Thoracic aorta (tissue), 2 donors: ENCODE measurements around the gene AKAP7. TPM values are rescaled to one million over a fixed set of nuclear protein-coding genes. Genes with fewer than 3 reads are reported as not detected.

ENCODE experiments used
- ATAC-seq: fragments of 150-250 bp; one replicate; pipeline ENCODE4 v1.8.0; 2017; ENCODE audit warnings: low read depth; ENCODE audit not compliant: insufficient number of reproducible peaks, low FRiP score
- DNase-seq: peaks from one replicate; pipeline ENCODE4 v3.0.0-alpha.2; 2020; ENCODE audit warnings: low spot score
- H3K27ac ChIP-seq, 2 donors: fragments of 200-600 bp; sonication (generic); 1 replicate in 1 of 2; 2 replicates in 1 of 2; pipeline ENCODE4 v1.5.1; 2016; ENCODE audit warnings: mild to moderate bottlenecking in 2 of 2, moderate library complexity in 2 of 2
- H3K27me3 ChIP-seq: fragments of 200-600 bp; sonication (generic); replicated peaks from 2 replicates; pipeline ENCODE4 v1.6.0; 2016; ENCODE audit warnings: mild to moderate bottlenecking; ENCODE audit not compliant: insufficient read depth
- H3K36me3 ChIP-seq: fragments of 200-600 bp; sonication (generic); one replicate; pipeline ENCODE4 v1.5.1; 2016
- H3K4me1 ChIP-seq, 2 donors: fragments of 200-600 bp; sonication (generic); 1 replicate in 1 of 2; 2 replicates in 1 of 2; pipeline versions ENCODE4 v1.5.1 to v1.6.0; 2016; ENCODE audit warnings: low read depth in 2 of 2, mild to moderate bottlenecking in 1 of 2; ENCODE audit not compliant: control insufficient read depth in 1 of 2
- H3K4me3 ChIP-seq: fragments of 200-600 bp; sonication (generic); 2 replicates; pipeline ENCODE4 v1.5.1; 2016; ENCODE audit warnings: mild to moderate bottlenecking
- H3K9me3 ChIP-seq: fragments of 200-600 bp; sonication (generic); 2 replicates; pipeline ENCODE4 v1.5.1; 2016
- CTCF ChIP-seq: fragments of 200-600 bp; sonication (generic); IDR thresholded peaks from one replicate; pipeline ENCODE4 v1.5.1; 2019; ENCODE audit warnings: antibody characterized with exemption
- total RNA-seq, 2 donors: library from RNA; depleted of rRNA; stranded (reverse); fragments of >200 nt; gene quantifications; one replicate each; pipeline versions ENCODE4 v1.1.0 to v1.2.3, GENCODE V29; 2016

Gene AKAP7
- total RNA-seq, 2 donors from 2014 or later, result 3.0 to 4.1 TPM

GRCh38 chr6:131161987-131162386 lies 26.7 kb downstream of the AKAP7 start:
- DNase-seq (no peak), ATAC-seq (no peak)
- Histone ChIP-seq H3K36me3 (peaks cover 3% of the 10 kb centered on the region), H3K27me3 (no peaks in the 10 kb centered on the region), H3K4me3 (no peak overlapping the region), H3K9me3 (no peaks in the 10 kb centered on the region), H3K4me1 (peaks cover 8 to 11% of the 10 kb centered on the region in 2 donors), H3K27ac (no peak overlapping the region)
- no peak for TF ChIP-seq CTCF

GRCh38 chr6:131163886-131164285 lies 28.6 kb downstream of the AKAP7 start:
- Histone ChIP-seq H3K27me3 (no peaks in the 10 kb centered on the region), H3K9me3 (no peaks in the 10 kb centered on the region), H3K4me1 (peaks cover 8 to 11% of the 10 kb centered on the region in 2 donors), H3K4me3 (no peak overlapping the region), H3K36me3 (peaks cover 3% of the 10 kb centered on the region), H3K27ac (no peak overlapping the region)
- no peak for DNase-seq
- TF ChIP-seq CTCF, result no peak
- ATAC-seq, result no peak

- DNase-seq (no peak), ATAC-seq (no peak)
- Histone ChIP-seq H3K27ac (no peak overlapping the region), H3K27me3 (no peaks in the 10 kb centered on the region), H3K4me3 (no peak overlapping the region), H3K36me3 (peaks cover 3% of the 10 kb centered on the region), H3K4me1 (peaks cover 8 to 9% of the 10 kb centered on the region in 2 donors), H3K9me3 (no peaks in the 10 kb centered on the region)
- TF ChIP-seq CTCF, result no peak
These were observed 29.2 kb downstream of the AKAP7 start for GRCh38 chr6:131164506-131164905.

- ATAC-seq, result no peak
- Histone ChIP-seq H3K9me3 (no peaks in the 10 kb centered on the region), H3K4me1 (no peaks in the 10 kb centered on the region), H3K36me3 (peaks cover 3% of the 10 kb centered on the region), H3K27me3 (no peaks in the 10 kb centered on the region), H3K27ac (no peak overlapping the region), H3K4me3 (no peak overlapping the region)
- DNase-seq, result no peak
- no peak for TF ChIP-seq CTCF
These were observed 32.5 kb downstream of the AKAP7 start for GRCh38 chr6:131167773-131168172.

GRCh38 chr6:131169613-131170012 lies 34.3 kb downstream of the AKAP7 start:
- TF ChIP-seq CTCF, result no peak
- no peaks in the 10 kb centered on the region for H3K27me3 ChIP-seq
- H3K9me3 ChIP-seq, result no peaks in the 10 kb centered on the region
- no peak for DNase-seq
- no peak overlapping the region for H3K4me3 ChIP-seq
- peaks cover 3% of the 10 kb centered on the region for H3K36me3 ChIP-seq
- H3K4me1 ChIP-seq, result peaks cover 7% of the 10 kb centered on the region in 2 donors
- ATAC-seq, result no peak
- no peak overlapping the region for H3K27ac ChIP-seq
